ENCODE results near the gene CLTRN. TPM values are rescaled to one million over a fixed set of nuclear protein-coding genes. Genes with fewer than 3 reads are reported as not detected.

Gene CLTRN
- total and polyA plus RNA-seq, 11 donors, result 0.11 to 1.8 (median 1.1) TPM

- H3K9me3 ChIP-seq, result no peaks in the 10 kb centered on the region
- 33 to 70% (median 49%) methylated on average over 1 of the region's 1 CpG for WGBS, 4 donors
- peaks cover 0 to 10% (median 0%) of the 10 kb centered on the region in 12 donors for H3K4me1 ChIP-seq
- no peaks in the 10 kb centered on the region for H3K36me3 ChIP-seq
- TF ChIP-seq POLR2A (IDR thresholded peaks at IDR 0.05), result no peak
- TF ChIP-seq, protein P1, sequence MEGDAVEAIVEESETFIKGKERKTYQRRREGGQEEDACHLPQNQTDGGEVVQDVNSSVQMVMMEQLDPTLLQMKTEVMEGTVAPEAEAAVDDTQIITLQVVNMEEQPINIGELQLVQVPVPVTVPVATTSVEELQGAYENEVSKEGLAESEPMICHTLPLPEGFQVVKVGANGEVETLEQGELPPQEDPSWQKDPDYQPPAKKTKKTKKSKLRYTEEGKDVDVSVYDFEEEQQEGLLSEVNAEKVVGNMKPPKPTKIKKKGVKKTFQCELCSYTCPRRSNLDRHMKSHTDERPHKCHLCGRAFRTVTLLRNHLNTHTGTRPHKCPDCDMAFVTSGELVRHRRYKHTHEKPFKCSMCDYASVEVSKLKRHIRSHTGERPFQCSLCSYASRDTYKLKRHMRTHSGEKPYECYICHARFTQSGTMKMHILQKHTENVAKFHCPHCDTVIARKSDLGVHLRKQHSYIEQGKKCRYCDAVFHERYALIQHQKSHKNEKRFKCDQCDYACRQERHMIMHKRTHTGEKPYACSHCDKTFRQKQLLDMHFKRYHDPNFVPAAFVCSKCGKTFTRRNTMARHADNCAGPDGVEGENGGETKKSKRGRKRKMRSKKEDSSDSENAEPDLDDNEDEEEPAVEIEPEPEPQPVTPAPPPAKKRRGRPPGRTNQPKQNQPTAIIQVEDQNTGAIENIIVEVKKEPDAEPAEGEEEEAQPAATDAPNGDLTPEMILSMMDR (IDR thresholded peaks at IDR 0.05), result no peak
- DNase-seq (no peak), ATAC-seq (no peak)
- intact Hi-C loops (cut with DNase I), result no loop called here
- peak overlapping the region in 4 of 12 donors; percentile 61 to 71 (median 68) for H3K27ac ChIP-seq
- peak overlapping the region in 6 of 12 donors; percentile 7 to 47 (median 36) for H3K4me3 ChIP-seq
- peaks cover 0 to 38% (median 0%) of the 10 kb centered on the region in 9 donors for H3K27me3 ChIP-seq
These were observed 59.4 kb downstream of the CLTRN start for GRCh38 chrX:15605226-15605625.

GRCh38 chrX:15602761-15603160 lies 61.8 kb downstream of the CLTRN start:
- ATAC-seq (no peak), DNase-seq (no peak)
- no peaks in the 10 kb centered on the region for H3K36me3 ChIP-seq
- intact Hi-C loops (cut with DNase I), result no loop called here
- WGBS, 4 donors, result 60 to 75% (median 68%) methylated on average over 5 of the region's 5 CpGs
- H3K4me1 ChIP-seq, result peaks cover 0 to 17% (median 0%) of the 10 kb centered on the region in 12 donors
- H3K4me3 ChIP-seq, result no peak overlapping the region
- TF ChIP-seq POLR2A (IDR thresholded peaks at IDR 0.05), result no peak
- TF ChIP-seq, protein P1 (IDR thresholded peaks at IDR 0.05), result no peak
- no peak overlapping the region for H3K27ac ChIP-seq
- no peaks in the 10 kb centered on the region for H3K9me3 ChIP-seq
- H3K27me3 ChIP-seq, result peaks cover 0 to 45% (median 0%) of the 10 kb centered on the region in 9 donors

DNA sequence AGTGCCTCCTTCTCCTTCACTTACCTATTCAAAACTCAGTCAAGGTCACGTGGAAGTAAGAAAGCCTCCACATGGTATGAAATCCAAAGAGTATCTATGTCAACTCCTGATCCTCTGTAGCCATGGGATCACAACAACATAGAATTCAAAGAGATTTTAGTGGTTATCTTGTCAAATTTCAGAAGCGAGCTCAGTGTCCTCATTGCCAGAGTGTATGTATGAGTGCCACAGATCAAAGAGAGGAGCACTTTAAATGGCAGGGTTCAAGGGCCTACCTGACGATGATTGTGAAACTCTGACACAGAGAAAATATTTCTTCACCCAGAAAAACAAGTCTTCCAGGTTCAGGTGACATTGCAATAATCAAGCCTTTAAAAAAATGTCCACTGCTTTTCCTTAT lies 62.7 kb downstream of the CLTRN start:
- Histone ChIP-seq H3K4me3 (no peak overlapping the region), H3K27ac (no peak overlapping the region), H3K9me3 (no peaks in the 10 kb centered on the region), H3K4me1 (peaks cover 0 to 17% (median 0%) of the 10 kb centered on the region in 12 donors), H3K27me3 (peaks cover 0 to 45% (median 0%) of the 10 kb centered on the region in 9 donors), H3K36me3 (no peaks in the 10 kb centered on the region)
- 68 to 79% (median 73%) methylated on average over 3 of the region's 3 CpGs for WGBS, 4 donors
- TF ChIP-seq, protein P1 (IDR thresholded peaks at IDR 0.05), result no peak
- TF ChIP-seq POLR2A (IDR thresholded peaks at IDR 0.05), result no peak
- DNase-seq (no peak), ATAC-seq (no peak)
- intact Hi-C loops (cut with DNase I), result no loop called here

DNA sequence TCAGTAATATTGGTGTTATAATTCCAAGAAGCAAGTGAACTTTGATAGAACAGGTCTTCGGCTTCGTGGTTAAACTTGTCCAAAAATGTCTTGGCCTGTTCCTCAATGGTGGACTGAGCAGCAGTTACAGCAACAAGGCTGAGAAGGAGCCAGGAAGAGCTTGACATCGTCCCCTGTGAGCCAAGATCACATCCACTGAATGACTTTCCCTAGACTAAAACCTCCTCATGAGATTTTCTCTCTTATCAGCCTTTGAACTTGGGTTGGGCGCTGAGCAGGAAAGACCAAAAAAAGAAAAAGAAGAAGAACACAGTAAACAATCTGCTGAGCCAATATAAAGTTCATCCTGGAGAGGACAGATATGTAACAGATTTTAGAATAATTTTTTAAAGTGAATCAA lies 63.9 kb downstream of the CLTRN start, which contains the start of gene ACE2:
Gene ACE2 (minus strand): TSS at position 216 of the 400 bp plus-strand sequence. CDS start 49 bp downstream, at position 167.
- peaks cover 0 to 51% (median 0%) of the 10 kb centered on the region in 9 donors for H3K27me3 ChIP-seq
- H3K9me3 ChIP-seq, result no peaks in the 10 kb centered on the region
- H3K4me3 ChIP-seq, result peak within 1 kb of the TSS in 5 of 12 donors; percentile 1 to 30 (median 20)
- ATAC-seq (peak in 2 of 4 donors; percentile 36 to 54), DNase-seq (peak in 1 of 5 donors; percentile 6)
- intact Hi-C loops (cut with DNase I), result no loop called here
- 39 to 65% (median 52%) methylated on average over 4 of the region's 4 CpGs for WGBS, 4 donors
- no peak for TF ChIP-seq POLR2A (IDR thresholded peaks at IDR 0.05)
- TF ChIP-seq, protein P1 (IDR thresholded peaks at IDR 0.05), result no peak
- H3K4me1 ChIP-seq, result peaks cover 0 to 17% (median 0%) of the 10 kb centered on the region in 12 donors
- H3K27ac ChIP-seq, result peak within 1 kb of the TSS in 8 of 12 donors; percentile 6 to 85 (median 57)
- H3K36me3 ChIP-seq, result no peaks in the 10 kb centered on the region
